SH-SY5Y (cell line): ENCODE data around the gene GAS5.

ENCODE experiments used
- GATA2 ChIP-seq: IDR thresholded peaks from 2 replicates; pipeline ENCODE4 v1.6.1; 2011; ENCODE audit warnings: mild to moderate bottlenecking, low read depth, low read length
- GATA3 ChIP-seq: IDR thresholded peaks from 2 replicates; pipeline ENCODE4 v1.6.1; 2011; ENCODE audit warnings: low read depth, mild to moderate bottlenecking, low read length, moderate library complexity

DNA sequence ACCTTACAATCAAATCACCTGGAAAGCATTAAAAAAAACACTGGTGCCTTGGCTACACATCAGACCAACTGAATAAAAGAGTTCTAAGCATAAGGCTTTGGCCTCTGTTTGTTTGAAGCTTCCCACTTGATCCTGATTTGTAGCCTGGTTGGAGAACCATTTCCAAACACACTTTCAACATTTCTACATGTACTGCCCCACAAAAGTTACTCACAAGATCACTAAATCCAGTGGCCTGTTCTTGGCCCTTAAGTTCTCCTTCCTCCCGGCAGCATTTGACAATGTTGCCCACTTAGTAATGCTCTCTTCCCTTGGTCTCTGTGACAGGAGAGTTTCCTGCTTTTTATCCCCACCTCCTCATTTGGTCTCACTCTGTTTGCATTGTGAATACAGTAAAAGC lies 11.8 kb downstream of the GAS5 start:
- no peak for TF ChIP-seq GATA2
- TF ChIP-seq GATA3, result no peak
